A549 treated with CORT108297 at 1 μM for 4 hours (cell line): ENCODE results near the gene ZNF585A. TPM values are rescaled to one million over a fixed set of nuclear protein-coding genes. Genes with fewer than 3 reads are reported as not detected.

Experiments used
- total RNA-seq: library from RNA; stranded (reverse); fragments of 200-300 nt; extraction: Qiagen RNA extraction; gene quantifications from 5 replicates; pipeline ENCODE4 v1.2.3, GENCODE V29; 2022

Gene ZNF585A
- 5.0 to 7.4 TPM (median 6.1 TPM) in 5 replicates for total RNA-seq

DNA sequence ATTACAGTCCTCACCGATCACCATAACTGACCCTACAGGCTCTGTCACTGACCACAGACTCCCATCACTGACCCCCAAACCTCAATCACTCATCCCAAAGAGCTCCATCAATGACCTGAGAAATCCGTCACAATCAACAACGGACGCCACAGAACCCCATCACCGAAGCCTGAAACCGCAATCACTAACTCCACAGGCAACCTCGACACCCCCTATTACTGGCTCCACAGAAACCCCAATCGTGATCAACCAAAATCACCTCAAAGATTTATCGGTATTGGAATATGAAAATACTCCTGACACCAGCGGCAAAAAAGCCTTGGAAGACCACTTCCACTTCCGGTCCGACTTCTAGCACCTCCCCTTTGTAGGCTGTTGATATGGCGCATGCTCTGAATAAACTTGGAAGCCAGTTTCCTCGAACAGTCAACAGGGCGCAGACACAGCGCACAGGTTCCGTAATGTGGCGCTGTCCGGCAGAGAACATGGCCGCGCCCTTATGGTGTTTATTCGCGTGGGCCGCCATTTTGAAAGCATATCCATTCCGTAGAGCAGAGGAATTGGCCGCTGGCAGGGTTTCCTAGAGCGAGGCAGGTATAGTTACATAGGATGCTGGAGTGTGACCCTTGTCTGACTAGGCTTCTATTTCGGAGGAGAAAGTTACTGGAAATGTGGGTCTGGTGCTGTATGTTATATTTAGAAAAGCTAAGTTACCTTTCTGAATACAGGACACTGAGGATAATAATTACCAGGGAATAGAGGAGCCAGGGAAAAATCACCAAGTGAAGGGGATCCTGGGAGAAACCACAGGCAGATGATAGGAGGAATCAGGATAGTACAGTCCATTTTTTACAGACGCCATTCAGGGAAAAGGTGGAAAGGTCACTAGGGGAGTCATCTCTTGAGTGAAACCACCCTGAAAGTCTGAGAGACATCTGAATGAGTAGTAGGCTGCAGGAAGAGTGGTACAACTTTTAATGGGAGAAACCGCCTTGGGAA, at the start of gene ZNF585A:
ZNF585A (minus strand) TSS at position 328 of the 999 bp plus-strand sequence. CDS start 2,785 bp downstream, outside the sequence.

DNA sequence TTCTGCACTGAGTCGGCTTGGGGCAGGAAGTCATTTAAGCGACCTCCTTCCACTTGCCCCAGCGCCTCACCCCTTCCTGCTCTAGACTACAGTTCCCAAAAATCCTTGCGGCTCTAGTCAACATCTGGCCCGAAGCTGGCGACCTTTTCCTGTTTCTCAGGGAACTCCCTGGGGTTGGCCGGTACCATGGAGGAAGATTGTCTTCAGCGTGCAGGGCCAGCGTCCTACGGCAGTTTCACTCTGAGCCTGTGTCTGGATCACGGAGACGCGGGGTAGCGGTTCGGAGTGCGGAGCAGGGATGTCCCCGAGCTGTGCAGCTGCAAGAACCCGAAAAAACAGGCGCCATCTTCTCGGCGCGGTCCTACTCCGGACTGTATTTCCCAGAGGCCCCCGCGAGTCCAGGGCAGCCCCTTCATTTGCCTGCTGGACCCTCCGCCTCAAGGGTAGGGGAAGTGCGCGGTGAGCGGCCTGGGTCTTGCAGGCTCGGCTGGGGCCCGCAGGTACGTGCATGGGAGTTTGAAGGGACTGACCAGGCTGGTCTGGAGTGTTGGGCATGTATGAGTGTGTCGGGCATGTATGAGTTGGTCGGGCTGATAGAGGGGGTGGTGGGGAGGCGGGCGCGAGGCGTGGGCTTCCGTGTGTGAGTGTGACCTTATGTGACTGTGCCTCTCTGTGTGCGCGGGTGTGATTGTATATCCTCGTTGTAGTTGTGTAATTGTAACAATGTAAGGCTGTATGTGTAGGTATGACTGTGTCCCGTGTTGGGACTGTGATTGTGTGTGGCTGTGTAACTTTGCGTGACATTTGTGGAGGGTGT, 45.5 kb upstream of the ZNF585A start, which contains the start of gene ZNF383:
ZNF383 (plus strand) TSS at position 440 of the 817 bp plus-strand sequence. CDS start 12,240 bp downstream, outside the sequence.

Other genes starting within 250 kb of the ZNF585A start
- 4.1 to 6.4 TPM (median 4.8 TPM) in 5 replicates for gene ZNF420, start 94.3 kb downstream of the ZNF585A start, total RNA-seq
- 2.5 to 4.0 TPM (median 2.8 TPM) in 5 replicates for gene ZNF585B, start 37.8 kb upstream of the ZNF585A start, total RNA-seq
- 5.7 to 7.4 TPM (median 6.2 TPM) in 5 replicates for gene ZNF383, start 45.5 kb upstream of the ZNF585A start, total RNA-seq
- gene ZNF527, start 198.4 kb upstream of the ZNF585A start, total RNA-seq, result 2.6 to 4.8 TPM (median 3.1 TPM) in 5 replicates